Immature natural killer cell (primary cell): ENCODE data around the gene EGFR. TPM values are rescaled to one million over a fixed set of nuclear protein-coding genes. Genes with fewer than 3 reads are reported as not detected.

Experiments used
- DNase-seq, 3 donors: peaks; one replicate each; pipeline ENCODE4 v3.0.0; 2022; ENCODE audit warnings: mixed read lengths in 1 of 3
- H3K27ac Mint-ChIP-seq, 6 donors: one replicate each; pipeline ENCODE4 v1.8.0; 2020; ENCODE audit warnings: mixed read lengths in 6 of 6, mild to moderate bottlenecking in 5 of 6, inconsistent platforms in 4 of 6, moderate library complexity in 3 of 6
- H3K27me3 Mint-ChIP-seq, 3 donors: one replicate each; pipeline ENCODE4 v1.8.0; 2020 to 2021; ENCODE audit warnings: low read depth in 3 of 3, mild to moderate bottlenecking in 3 of 3, mixed read lengths in 3 of 3, moderate library complexity in 3 of 3, inconsistent platforms in 1 of 3
- H3K36me3 Mint-ChIP-seq, 3 donors: one replicate each; pipeline ENCODE4 v1.8.0; 2020; ENCODE audit warnings: mixed read lengths in 3 of 3, inconsistent platforms in 2 of 3, mild to moderate bottlenecking in 2 of 3
- H3K4me1 Mint-ChIP-seq, 2 donors: one replicate each; pipeline ENCODE4 v1.8.0; 2020; ENCODE audit warnings: inconsistent platforms in 2 of 2, mild to moderate bottlenecking in 2 of 2, mixed read lengths in 2 of 2, moderate library complexity in 1 of 2
- H3K4me3 Mint-ChIP-seq, 5 donors: one replicate each; pipeline ENCODE4 v1.8.0; 2020; ENCODE audit warnings: mild to moderate bottlenecking in 5 of 5, mixed read lengths in 5 of 5, inconsistent platforms in 3 of 5, moderate library complexity in 3 of 5
- H3K9me3 Mint-ChIP-seq, 6 donors: one replicate each; pipeline ENCODE4 v1.8.0; 2020; ENCODE audit warnings: mild to moderate bottlenecking in 6 of 6, mixed read lengths in 6 of 6, inconsistent platforms in 4 of 6, moderate library complexity in 3 of 6
- polyA plus RNA-seq, 3 donors: library from polyadenylated mRNA; unstranded; fragments of 300-500 nt; fragmentation: Illumina TruSeq; gene quantifications; one replicate each; pipeline ENCODE4 v1.2.3, GENCODE V29; 2021

The EGFR gene
- polyA plus RNA-seq, 3 donors from 2014 or later, result not detected

- Mint-ChIP-seq H3K27me3 (peaks cover 7 to 33% (median 9%) of the 10 kb centered on the region in 3 donors), H3K9me3 (peaks cover 0 to 13% (median 3%) of the 10 kb centered on the region in 6 donors), H3K36me3 (peaks cover 0 to 3% (median 0%) of the 10 kb centered on the region in 3 donors), H3K4me3 (no peak overlapping the region), H3K27ac (no peak overlapping the region), H3K4me1 (no peaks in the 10 kb centered on the region)
- no peak for DNase-seq
Observed at GRCh38 chr7:55020466-55020871, 1.7 kb downstream of the EGFR start.

GRCh38 chr7:55021053-55021452 lies 2.2 kb downstream of the EGFR start:
- H3K4me1 Mint-ChIP-seq, result no peaks in the 10 kb centered on the region
- H3K36me3 Mint-ChIP-seq, result peaks cover 0 to 3% (median 0%) of the 10 kb centered on the region in 3 donors
- no peak for DNase-seq
- H3K27me3 Mint-ChIP-seq, result peaks cover 7 to 33% (median 9%) of the 10 kb centered on the region in 3 donors
- peak overlapping the region in 2 of 5 donors; percentile 30 to 44 for H3K4me3 Mint-ChIP-seq
- H3K27ac Mint-ChIP-seq, result no peak overlapping the region
- H3K9me3 Mint-ChIP-seq, result peaks cover 0 to 13% (median 3%) of the 10 kb centered on the region in 6 donors

GRCh38 chr7:55022002-55022985 lies 3.5 kb downstream of the EGFR start:
- Mint-ChIP-seq H3K4me1 (no peaks in the 10 kb centered on the region), H3K27me3 (peaks cover 6 to 27% (median 7%) of the 10 kb centered on the region in 3 donors)

GRCh38 chr7:55023841-55024505 lies 5.2 kb downstream of the EGFR start:
- peaks cover 0 to 3% (median 0%) of the 10 kb centered on the region in 3 donors for H3K36me3 Mint-ChIP-seq

More at GRCh38 chr7:55022002-55022985, 3.5 kb downstream of the EGFR start:
- no peak for DNase-seq
- peaks cover 0 to 3% (median 0%) of the 10 kb centered on the region in 3 donors for H3K36me3 Mint-ChIP-seq
- peaks cover 0 to 13% (median 3%) of the 10 kb centered on the region in 6 donors for H3K9me3 Mint-ChIP-seq
- no peak overlapping the region for H3K27ac Mint-ChIP-seq
- peak overlapping the region in 1 of 5 donors; percentile 44 for H3K4me3 Mint-ChIP-seq

GRCh38 chr7:55024776-55025175 lies 6.0 kb downstream of the EGFR start:
- Mint-ChIP-seq H3K9me3 (peaks cover 0 to 8% (median 2%) of the 10 kb centered on the region in 6 donors), H3K36me3 (peaks cover 0 to 3% (median 0%) of the 10 kb centered on the region in 3 donors), H3K4me1 (no peaks in the 10 kb centered on the region), H3K4me3 (no peak overlapping the region), H3K27ac (no peak overlapping the region), H3K27me3 (peaks cover 2 to 21% (median 4%) of the 10 kb centered on the region in 3 donors)
- DNase-seq, result no peak

More at GRCh38 chr7:55023841-55024505, 5.2 kb downstream of the EGFR start:
- H3K9me3 Mint-ChIP-seq, result peaks cover 0 to 8% (median 2%) of the 10 kb centered on the region in 6 donors
- no peaks in the 10 kb centered on the region for H3K4me1 Mint-ChIP-seq
- peaks cover 2 to 21% (median 4%) of the 10 kb centered on the region in 3 donors for H3K27me3 Mint-ChIP-seq
- H3K4me3 Mint-ChIP-seq, result no peak overlapping the region
- no peak for DNase-seq
- no peak overlapping the region for H3K27ac Mint-ChIP-seq

GRCh38 chr7:55026086-55026790 lies 7.4 kb downstream of the EGFR start:
- Mint-ChIP-seq H3K27ac (no peak overlapping the region), H3K4me3 (no peak overlapping the region), H3K4me1 (no peaks in the 10 kb centered on the region), H3K27me3 (peaks cover 2 to 18% (median 2%) of the 10 kb centered on the region in 3 donors), H3K36me3 (no peaks in the 10 kb centered on the region), H3K9me3 (peaks cover 0 to 4% (median under 1%) of the 10 kb centered on the region in 6 donors)
- no peak for DNase-seq

- H3K27ac Mint-ChIP-seq, result no peak overlapping the region
- H3K36me3 Mint-ChIP-seq, result no peaks in the 10 kb centered on the region
- no peak for DNase-seq
- H3K4me3 Mint-ChIP-seq, result no peak overlapping the region
- H3K9me3 Mint-ChIP-seq, result peaks cover 0 to 4% (median 0%) of the 10 kb centered on the region in 6 donors
- H3K27me3 Mint-ChIP-seq, result peaks cover 2 to 14% (median 4%) of the 10 kb centered on the region in 3 donors
- no peaks in the 10 kb centered on the region for H3K4me1 Mint-ChIP-seq
Observed at GRCh38 chr7:55026867-55027490, 8.2 kb downstream of the EGFR start.

GRCh38 chr7:55028011-55028410 lies 9.2 kb downstream of the EGFR start:
- H3K4me3 Mint-ChIP-seq, result no peak overlapping the region
- H3K27me3 Mint-ChIP-seq, result peaks cover 2 to 9% (median 4%) of the 10 kb centered on the region in 3 donors
- H3K4me1 Mint-ChIP-seq, result no peaks in the 10 kb centered on the region
- no peak overlapping the region for H3K27ac Mint-ChIP-seq
- H3K36me3 Mint-ChIP-seq, result no peaks in the 10 kb centered on the region
- H3K9me3 Mint-ChIP-seq, result peaks cover 0 to 2% (median 0%) of the 10 kb centered on the region in 6 donors
- DNase-seq, result no peak

- H3K4me1 Mint-ChIP-seq, result no peaks in the 10 kb centered on the region
- no peak for DNase-seq
- no peak overlapping the region for H3K27ac Mint-ChIP-seq
- no peak overlapping the region for H3K4me3 Mint-ChIP-seq
- H3K9me3 Mint-ChIP-seq, result no peaks in the 10 kb centered on the region
- H3K27me3 Mint-ChIP-seq, result peaks cover 0 to 2% (median 0%) of the 10 kb centered on the region in 3 donors
- no peaks in the 10 kb centered on the region for H3K36me3 Mint-ChIP-seq
Observed at GRCh38 chr7:55030314-55030713, 11.5 kb downstream of the EGFR start.

- H3K9me3 Mint-ChIP-seq, result peaks cover 0 to 2% (median 0%) of the 10 kb centered on the region in 6 donors
- no peaks in the 10 kb centered on the region for H3K36me3 Mint-ChIP-seq
- H3K27ac Mint-ChIP-seq, result no peak overlapping the region
- H3K27me3 Mint-ChIP-seq, result peaks cover 1 to 3% (median 2%) of the 10 kb centered on the region in 3 donors
- DNase-seq, result no peak
- no peak overlapping the region for H3K4me3 Mint-ChIP-seq
- H3K4me1 Mint-ChIP-seq, result no peaks in the 10 kb centered on the region
Observed at GRCh38 chr7:55031075-55031474, 12.3 kb downstream of the EGFR start.

GRCh38 chr7:55032069-55032699 lies 13.4 kb downstream of the EGFR start:
- Mint-ChIP-seq H3K27me3 (peaks cover 1 to 3% (median 2%) of the 10 kb centered on the region in 3 donors), H3K27ac (no peak overlapping the region), H3K4me3 (no peak overlapping the region), H3K4me1 (no peaks in the 10 kb centered on the region), H3K36me3 (no peaks in the 10 kb centered on the region), H3K9me3 (peaks cover 0 to 2% (median 0%) of the 10 kb centered on the region in 6 donors)
- no peak for DNase-seq

- Mint-ChIP-seq H3K27me3 (peaks cover 5 to 7% (median 5%) of the 10 kb centered on the region in 3 donors), H3K4me1 (no peaks in the 10 kb centered on the region), H3K27ac (no peak overlapping the region), H3K9me3 (peaks cover 0 to 2% (median 0%) of the 10 kb centered on the region in 6 donors), H3K36me3 (no peaks in the 10 kb centered on the region), H3K4me3 (no peak overlapping the region)
- no peak for DNase-seq
Observed at GRCh38 chr7:55033236-55033846, 14.5 kb downstream of the EGFR start.
